Brain pericyte (primary cell): ENCODE data around the gene CPPED1.
"Not testable (repeated sequence)": the region's sequence is repeated elsewhere in the genome, so short reads cannot be mapped to it uniquely, and the experiment has no call there.

Source experiments
- DNase-seq: peaks from one replicate; pipeline ENCODE4 v3.0.0-alpha.2; 2012; ENCODE audit warnings: low read depth, low spot score

Gene CPPED1

GRCh38 chr16:12767897-12768296 lies 35.8 kb downstream of the CPPED1 start:
- DNase-seq = no peak

GRCh38 chr16:12766853-12767252 lies 36.8 kb downstream of the CPPED1 start:
- no peak for DNase-seq

- not testable (repeated sequence) for DNase-seq
Measured at GRCh38 chr16:12766208-12766607, 37.5 kb downstream of the CPPED1 start.

- DNase-seq = no peak
Measured at GRCh38 chr16:12764813-12765488, 38.7 kb downstream of the CPPED1 start.

- DNase-seq = no peak
Measured at GRCh38 chr16:12763517-12763916, 40.2 kb downstream of the CPPED1 start.

GRCh38 chr16:12760819-12761611 lies 42.7 kb downstream of the CPPED1 start:
- no peak for DNase-seq

- no peak for DNase-seq
Measured at GRCh38 chr16:12758670-12759558, 44.8 kb downstream of the CPPED1 start.

GRCh38 chr16:12758031-12758669 lies 45.5 kb downstream of the CPPED1 start:
- no peak for DNase-seq

- DNase-seq = no peak
Measured at GRCh38 chr16:12757546-12757945, 46.1 kb downstream of the CPPED1 start.

- no peak for DNase-seq
Measured at GRCh38 chr16:12754824-12755543, 48.7 kb downstream of the CPPED1 start.

GRCh38 chr16:12753203-12754023 lies 50.3 kb downstream of the CPPED1 start:
- DNase-seq = no peak

GRCh38 chr16:12752159-12752558 lies 51.5 kb downstream of the CPPED1 start:
- no peak for DNase-seq

GRCh38 chr16:12750554-12750918 lies 53.2 kb downstream of the CPPED1 start:
- DNase-seq = no peak

GRCh38 chr16:12749076-12749475 lies 54.6 kb downstream of the CPPED1 start:
- DNase-seq = no peak

GRCh38 chr16:12747827-12748226 lies 55.9 kb downstream of the CPPED1 start:
- DNase-seq = no peak

GRCh38 chr16:12747261-12747660 lies 56.4 kb downstream of the CPPED1 start:
- no peak for DNase-seq

GRCh38 chr16:12744860-12745259 lies 58.8 kb downstream of the CPPED1 start:
- no peak for DNase-seq

GRCh38 chr16:12742741-12743140 lies 60.9 kb downstream of the CPPED1 start:
- no peak for DNase-seq

- DNase-seq = no peak
Measured at GRCh38 chr16:12740986-12741610, 62.6 kb downstream of the CPPED1 start.

GRCh38 chr16:12739738-12740137 lies 63.9 kb downstream of the CPPED1 start:
- DNase-seq = no peak
